ENCODE data around the gene AZGP1.
"Not testable (repeated sequence)": the region's sequence is repeated elsewhere in the genome, so short reads cannot be mapped to it uniquely, and the experiment has no call there.

DNA sequence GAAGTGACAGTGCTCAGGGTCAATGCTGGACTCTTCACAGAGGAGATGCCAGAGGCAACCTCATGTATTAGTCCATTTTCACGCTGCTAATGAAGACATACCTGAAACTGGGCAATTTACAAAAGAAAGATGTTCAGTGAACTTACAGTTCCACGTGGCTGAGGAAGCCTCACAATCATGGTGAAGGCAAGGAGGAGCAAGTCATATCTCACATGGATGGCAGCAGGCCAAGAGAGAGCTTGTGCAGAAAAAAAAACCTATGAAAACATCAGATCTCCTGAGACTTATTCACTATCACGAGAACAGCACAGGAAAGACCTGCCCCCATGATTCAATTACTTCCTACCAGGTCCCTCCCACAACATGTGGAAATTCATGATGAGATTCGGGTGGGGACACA is 40.8 kb downstream of the AZGP1 start:
- not testable (repeated sequence) for TF ChIP-seq EZH2 (IDR thresholded peaks at IDR 0.05; ENCODE audit: borderline replicate concordance)
- TF ChIP-seq, protein P1, sequence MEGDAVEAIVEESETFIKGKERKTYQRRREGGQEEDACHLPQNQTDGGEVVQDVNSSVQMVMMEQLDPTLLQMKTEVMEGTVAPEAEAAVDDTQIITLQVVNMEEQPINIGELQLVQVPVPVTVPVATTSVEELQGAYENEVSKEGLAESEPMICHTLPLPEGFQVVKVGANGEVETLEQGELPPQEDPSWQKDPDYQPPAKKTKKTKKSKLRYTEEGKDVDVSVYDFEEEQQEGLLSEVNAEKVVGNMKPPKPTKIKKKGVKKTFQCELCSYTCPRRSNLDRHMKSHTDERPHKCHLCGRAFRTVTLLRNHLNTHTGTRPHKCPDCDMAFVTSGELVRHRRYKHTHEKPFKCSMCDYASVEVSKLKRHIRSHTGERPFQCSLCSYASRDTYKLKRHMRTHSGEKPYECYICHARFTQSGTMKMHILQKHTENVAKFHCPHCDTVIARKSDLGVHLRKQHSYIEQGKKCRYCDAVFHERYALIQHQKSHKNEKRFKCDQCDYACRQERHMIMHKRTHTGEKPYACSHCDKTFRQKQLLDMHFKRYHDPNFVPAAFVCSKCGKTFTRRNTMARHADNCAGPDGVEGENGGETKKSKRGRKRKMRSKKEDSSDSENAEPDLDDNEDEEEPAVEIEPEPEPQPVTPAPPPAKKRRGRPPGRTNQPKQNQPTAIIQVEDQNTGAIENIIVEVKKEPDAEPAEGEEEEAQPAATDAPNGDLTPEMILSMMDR (IDR thresholded peaks at IDR 0.05; ENCODE audit: poor library complexity) = not testable (repeated sequence)
